AG04449 (cell line): Measurements from ENCODE around the gene AMY1C.

Source experiments
- CTCF ChIA-PET: fragments of 350-600 bp; formaldehyde crosslinking; extraction: SDS; loops from one replicate; lab custom pipeline; 2021; ENCODE audit warnings: antibody characterized with exemption; lab: Yijun Ruan, JAX
- POLR2A ChIA-PET: fragments of 400-600, 350-600 bp; formaldehyde crosslinking; extraction: SDS; loops from one replicate; lab custom pipeline; 2020; ENCODE audit warnings: antibody characterized with exemption, inconsistent platforms; lab: Yijun Ruan, JAX
- DNase-seq: peaks from one replicate; pipeline ENCODE4 v3.0.0-alpha.2; 2010; ENCODE audit warnings: low read depth, low spot score
- H3K4me3 ChIP-seq: 2 replicates; pipeline ENCODE4 v1.5.1; 2011; ENCODE audit warnings: low read depth, mild to moderate bottlenecking, control low read depth, low read length
- TF ChIP-seq, protein P1 (sequence below): IDR thresholded peaks from one replicate; pipeline ENCODE4 v1.5.1; 2011; ENCODE audit warnings: mild to moderate bottlenecking, moderate library complexity, low read length, control low read depth, inconsistent platforms; ENCODE audit not compliant: insufficient read depth; ENCODE audit errors: missing control alignments

The AMY1C gene

DNA sequence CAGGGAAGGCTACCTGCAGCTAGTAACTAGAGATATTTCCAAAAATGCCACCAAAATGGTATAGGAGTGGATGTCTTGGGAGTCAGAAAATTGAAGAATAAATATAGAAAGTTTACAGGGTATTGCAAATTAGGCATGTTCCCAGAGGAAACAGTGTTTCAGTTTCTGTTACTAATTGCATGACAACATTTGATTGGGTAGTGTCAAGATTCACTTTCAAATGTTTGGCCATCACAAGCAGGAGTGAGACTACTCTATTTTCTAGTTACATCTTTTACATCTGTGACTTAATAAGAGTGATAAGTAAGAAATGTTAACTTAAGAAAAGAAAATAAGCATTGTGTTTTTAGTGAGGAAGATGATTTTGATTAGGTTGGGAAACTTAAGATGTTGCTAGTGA lies 30.2 kb downstream of the AMY1C start:
- CTCF ChIA-PET: no interaction called here
- DNase-seq: no peak
- TF ChIP-seq, protein P1, sequence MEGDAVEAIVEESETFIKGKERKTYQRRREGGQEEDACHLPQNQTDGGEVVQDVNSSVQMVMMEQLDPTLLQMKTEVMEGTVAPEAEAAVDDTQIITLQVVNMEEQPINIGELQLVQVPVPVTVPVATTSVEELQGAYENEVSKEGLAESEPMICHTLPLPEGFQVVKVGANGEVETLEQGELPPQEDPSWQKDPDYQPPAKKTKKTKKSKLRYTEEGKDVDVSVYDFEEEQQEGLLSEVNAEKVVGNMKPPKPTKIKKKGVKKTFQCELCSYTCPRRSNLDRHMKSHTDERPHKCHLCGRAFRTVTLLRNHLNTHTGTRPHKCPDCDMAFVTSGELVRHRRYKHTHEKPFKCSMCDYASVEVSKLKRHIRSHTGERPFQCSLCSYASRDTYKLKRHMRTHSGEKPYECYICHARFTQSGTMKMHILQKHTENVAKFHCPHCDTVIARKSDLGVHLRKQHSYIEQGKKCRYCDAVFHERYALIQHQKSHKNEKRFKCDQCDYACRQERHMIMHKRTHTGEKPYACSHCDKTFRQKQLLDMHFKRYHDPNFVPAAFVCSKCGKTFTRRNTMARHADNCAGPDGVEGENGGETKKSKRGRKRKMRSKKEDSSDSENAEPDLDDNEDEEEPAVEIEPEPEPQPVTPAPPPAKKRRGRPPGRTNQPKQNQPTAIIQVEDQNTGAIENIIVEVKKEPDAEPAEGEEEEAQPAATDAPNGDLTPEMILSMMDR: no peak
- POLR2A ChIA-PET: no interaction called here
- H3K4me3 ChIP-seq: no peak overlapping the region

DNA sequence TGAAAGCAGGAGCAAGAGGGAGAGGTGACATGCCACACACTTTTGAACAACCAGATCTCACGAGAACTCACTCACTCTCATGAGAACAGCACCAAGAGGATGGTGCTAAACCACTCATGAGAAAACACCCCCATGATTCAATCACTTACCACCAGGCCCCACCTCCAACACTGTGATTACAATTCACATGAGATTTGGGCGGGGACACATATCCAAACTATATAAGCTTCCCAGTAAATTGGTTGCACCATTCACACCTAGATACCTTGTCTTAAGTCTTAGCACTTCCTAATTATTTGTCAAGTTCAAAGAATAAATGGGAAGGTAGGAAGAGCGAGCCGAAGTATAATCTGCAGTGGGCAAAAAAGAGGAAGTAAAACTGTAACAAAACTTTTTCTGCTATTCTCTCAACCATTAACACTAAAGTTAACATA lies 34.3 kb downstream of the AMY1C start:
- CTCF ChIA-PET: no interaction called here
- TF ChIP-seq, protein P1: no peak
- POLR2A ChIA-PET: no interaction called here
- no peak overlapping the region for H3K4me3 ChIP-seq
- DNase-seq: no peak

DNA sequence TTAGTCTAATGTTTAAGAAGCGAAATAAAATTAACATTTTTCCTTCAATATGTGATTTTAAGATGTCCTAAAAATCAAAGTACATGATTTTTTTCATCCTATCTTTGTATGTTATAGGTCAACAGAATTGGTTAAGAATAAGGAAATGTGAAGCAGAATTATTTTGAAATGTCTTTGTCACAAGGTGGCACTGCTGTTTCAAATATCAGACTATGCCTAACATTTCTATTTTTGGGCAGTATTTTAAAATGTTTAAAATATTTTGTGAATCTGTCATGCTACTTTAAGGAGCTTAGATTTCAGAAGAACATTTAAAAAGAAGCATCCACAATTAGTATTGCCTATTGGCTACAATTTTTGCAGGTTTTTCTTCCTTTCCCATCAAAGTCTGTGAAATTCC lies 38.7 kb downstream of the AMY1C start:
- H3K4me3 ChIP-seq: no peak overlapping the region
- no peak for DNase-seq
- ChIA-PET POLR2A (no interaction called here), CTCF (no interaction called here)
- TF ChIP-seq, protein P1: no peak

DNA sequence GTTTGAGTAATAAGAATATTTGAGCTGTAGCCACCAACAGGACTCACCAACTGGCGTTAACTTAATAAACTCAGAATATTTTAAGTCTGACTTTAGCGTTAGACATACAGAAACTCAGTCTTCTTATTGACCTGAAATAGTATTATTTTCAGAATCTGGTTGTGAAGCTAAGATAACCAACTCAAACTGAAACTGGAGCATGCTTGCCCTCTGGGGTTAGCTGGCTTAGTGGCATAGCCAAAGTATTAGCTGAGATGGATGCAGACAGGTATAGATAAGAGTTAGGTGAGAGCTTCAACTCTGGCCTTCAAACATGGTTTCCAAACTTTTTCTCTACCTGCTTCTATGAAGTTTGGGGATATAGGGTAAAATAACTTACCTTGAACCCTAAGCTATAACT lies 40.5 kb downstream of the AMY1C start:
- ChIA-PET POLR2A (no interaction called here), CTCF (no interaction called here)
- TF ChIP-seq, protein P1: no peak
- H3K4me3 ChIP-seq: no peak overlapping the region
- no peak for DNase-seq
